CD4-positive, alpha-beta T cell treated with Interferon alpha-2 for 1 hour (primary cell): Measurements from ENCODE around the gene SLF2.

Experiments used
- DNase-seq, 2 donors: peaks; one replicate each; pipeline ENCODE4 v3.0.0-alpha.2; 2020 to 2022

The SLF2 gene

GRCh38 chr10:101002456-101002855 is 89.7 kb downstream of the SLF2 start:
- no peak for DNase-seq

GRCh38 chr10:101003639-101004206 is 91.0 kb downstream of the SLF2 start:
- no peak for DNase-seq

- no peak for DNase-seq
These were observed 92.6 kb downstream of the SLF2 start for GRCh38 chr10:101005361-101005760.

- DNase-seq, result no peak
These were observed 93.3 kb downstream of the SLF2 start for GRCh38 chr10:101005869-101006567.

- DNase-seq, result no peak
These were observed 93.9 kb downstream of the SLF2 start for GRCh38 chr10:101006593-101007098.

- no peak for DNase-seq
These were observed 94.4 kb downstream of the SLF2 start for GRCh38 chr10:101007099-101007711.

GRCh38 chr10:101007915-101008822 is 95.4 kb downstream of the SLF2 start:
- DNase-seq, result no peak

GRCh38 chr10:101008823-101009423 is 96.2 kb downstream of the SLF2 start:
- no peak for DNase-seq

- no peak for DNase-seq
These were observed 97.6 kb downstream of the SLF2 start for GRCh38 chr10:101010329-101010728.

- no peak for DNase-seq
These were observed 99.0 kb downstream of the SLF2 start for GRCh38 chr10:101011517-101012423.

- peak; percentile 79 to 82 for DNase-seq
These were observed 100.0 kb downstream of the SLF2 start for GRCh38 chr10:101012525-101013364.

- no peak for DNase-seq
These were observed 100.6 kb downstream of the SLF2 start for GRCh38 chr10:101013365-101013825.

- peak; percentile 72 to 80 for DNase-seq
These were observed 101.6 kb downstream of the SLF2 start for GRCh38 chr10:101014230-101014884.
